Fibroblast of lung (primary cell): ENCODE measurements around the gene SET.

Source experiments
- EZH2 ChIP-seq: IDR thresholded peaks from 2 replicates; pipeline ENCODE4 v1.5.1; 2012; ENCODE audit warnings: low read length, control low read depth, mild to moderate bottlenecking; ENCODE audit errors: missing control alignments
- TF ChIP-seq, protein P1 (sequence below), 2 donors: IDR thresholded peaks in 1 of 2; conservative IDR thresholded peaks in 1 of 2; 1 replicate in 1 of 2; 2 replicates in 1 of 2; pipeline ENCODE4 v1.5.1; 2011 to 2012; ENCODE audit warnings: low read length in 2 of 2, control low read depth in 1 of 2, inconsistent platforms in 1 of 2, low read depth in 1 of 2, mild to moderate bottlenecking in 1 of 2

GRCh38 chr9:128731691-128732090 lies 42.7 kb downstream of the SET start:
- TF ChIP-seq, protein P1, sequence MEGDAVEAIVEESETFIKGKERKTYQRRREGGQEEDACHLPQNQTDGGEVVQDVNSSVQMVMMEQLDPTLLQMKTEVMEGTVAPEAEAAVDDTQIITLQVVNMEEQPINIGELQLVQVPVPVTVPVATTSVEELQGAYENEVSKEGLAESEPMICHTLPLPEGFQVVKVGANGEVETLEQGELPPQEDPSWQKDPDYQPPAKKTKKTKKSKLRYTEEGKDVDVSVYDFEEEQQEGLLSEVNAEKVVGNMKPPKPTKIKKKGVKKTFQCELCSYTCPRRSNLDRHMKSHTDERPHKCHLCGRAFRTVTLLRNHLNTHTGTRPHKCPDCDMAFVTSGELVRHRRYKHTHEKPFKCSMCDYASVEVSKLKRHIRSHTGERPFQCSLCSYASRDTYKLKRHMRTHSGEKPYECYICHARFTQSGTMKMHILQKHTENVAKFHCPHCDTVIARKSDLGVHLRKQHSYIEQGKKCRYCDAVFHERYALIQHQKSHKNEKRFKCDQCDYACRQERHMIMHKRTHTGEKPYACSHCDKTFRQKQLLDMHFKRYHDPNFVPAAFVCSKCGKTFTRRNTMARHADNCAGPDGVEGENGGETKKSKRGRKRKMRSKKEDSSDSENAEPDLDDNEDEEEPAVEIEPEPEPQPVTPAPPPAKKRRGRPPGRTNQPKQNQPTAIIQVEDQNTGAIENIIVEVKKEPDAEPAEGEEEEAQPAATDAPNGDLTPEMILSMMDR (conservative IDR thresholded peaks at IDR 0.05 in 1 of 2, IDR thresholded peaks at IDR 0.05 in 1 of 2; ENCODE audit: low read depth in 1 of 2, low read length in 2 of 2): no peak
- TF ChIP-seq EZH2: no peak
